Activated T-helper 9 cell treated with anti-CD3 and anti-CD28 coated beads, Interleukin-2, amount 50 U/mL, for 16 hours (primary cell): ENCODE measurements around the gene WDR33.

Experiments used
- DNase-seq: peaks from one replicate; pipeline ENCODE4 v3.0.0-alpha.2; 2020; ENCODE audit warnings: low read depth

WDR33 gene

DNA sequence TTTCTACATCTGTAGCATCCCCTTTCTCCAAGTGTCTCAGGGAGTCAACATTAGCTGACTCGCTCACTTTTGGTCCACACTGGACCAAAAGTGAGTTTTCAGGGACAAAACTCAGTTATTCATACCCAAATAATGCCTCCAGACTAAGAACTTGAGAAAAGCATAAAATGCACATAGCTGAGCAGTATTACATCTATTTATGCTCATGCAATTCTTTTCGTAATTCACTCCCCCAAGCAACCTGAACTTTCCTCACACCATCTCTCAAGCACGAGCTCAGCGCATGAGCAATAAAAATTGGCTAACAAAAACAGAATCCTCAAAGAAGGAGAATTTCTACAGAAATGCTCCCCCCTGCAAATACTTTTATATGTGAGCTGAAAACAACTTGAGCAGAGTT lies 92.7 kb downstream of the WDR33 start:
- no peak for DNase-seq

DNA sequence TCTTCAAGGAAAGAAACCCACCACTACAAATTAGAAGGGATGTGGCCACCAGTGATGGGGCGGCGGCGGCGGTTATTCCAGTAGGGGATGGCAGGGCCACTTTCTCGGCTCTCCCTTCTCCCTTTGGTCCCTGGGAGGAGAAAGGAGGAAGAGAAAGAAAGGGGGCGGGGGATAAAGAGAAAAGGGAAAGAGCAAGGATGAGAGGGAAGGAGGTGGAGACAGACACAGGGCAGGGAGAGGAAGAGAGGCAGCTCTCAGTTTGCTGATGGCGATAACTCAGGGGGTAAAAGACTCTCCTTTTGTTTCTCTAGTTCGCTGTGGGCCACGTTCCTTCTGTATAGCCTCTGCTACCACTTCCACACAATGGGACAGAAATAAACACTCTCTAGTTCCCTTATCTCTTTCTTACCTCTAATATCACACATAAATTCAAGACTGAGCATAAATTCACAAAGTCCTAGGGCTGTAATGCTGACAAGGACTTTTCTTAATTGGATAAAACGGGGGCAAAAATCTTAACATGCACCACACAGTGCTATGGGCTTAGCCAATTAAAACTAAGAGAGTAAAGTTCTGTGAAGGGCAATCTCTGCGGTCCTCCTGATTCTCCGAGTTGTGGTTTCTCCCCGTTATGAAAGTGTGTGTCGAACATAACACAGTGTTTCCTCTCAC lies 95.1 kb downstream of the WDR33 start:
- DNase-seq = no peak

DNA sequence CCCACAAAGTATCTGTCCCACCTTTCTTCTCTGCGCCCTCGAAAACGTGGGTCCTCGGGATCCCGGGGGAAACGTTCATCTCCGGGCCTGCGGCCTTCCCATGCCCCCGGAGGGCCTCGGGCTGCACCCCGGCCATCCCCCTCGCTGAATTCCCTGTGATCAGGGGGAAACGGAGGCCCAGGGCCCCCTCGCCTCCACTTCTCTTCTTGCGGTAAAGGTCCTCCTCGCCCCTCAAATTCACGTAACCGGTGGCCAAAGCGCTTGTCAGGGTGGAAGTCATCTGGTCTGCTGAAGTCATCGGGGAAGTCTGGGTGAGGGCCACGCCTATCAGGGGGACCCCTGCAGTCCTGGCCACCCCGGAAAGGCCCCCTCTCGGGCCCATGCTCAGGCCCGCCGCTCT lies 97.4 kb downstream of the WDR33 start:
- no peak for DNase-seq

DNA sequence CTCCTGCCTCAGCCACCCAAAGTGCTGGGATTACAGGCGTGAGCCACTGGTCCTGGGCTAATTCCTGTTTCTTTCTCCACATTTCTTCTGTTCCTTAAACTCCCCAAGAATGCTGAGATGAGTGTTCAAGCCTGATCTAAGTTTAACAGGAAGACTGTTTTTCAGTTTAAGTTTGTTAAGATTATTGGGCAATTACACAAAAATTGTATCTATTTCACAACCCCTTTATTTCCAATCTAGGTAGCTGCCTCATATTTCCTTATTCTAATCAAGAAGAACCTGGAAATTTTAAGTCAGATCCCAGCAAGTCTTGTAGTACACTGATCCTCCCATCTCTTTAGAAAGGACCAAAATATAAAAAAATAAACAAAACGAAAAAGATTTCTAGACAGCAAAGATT lies 98.0 kb downstream of the WDR33 start:
- no peak for DNase-seq

DNA sequence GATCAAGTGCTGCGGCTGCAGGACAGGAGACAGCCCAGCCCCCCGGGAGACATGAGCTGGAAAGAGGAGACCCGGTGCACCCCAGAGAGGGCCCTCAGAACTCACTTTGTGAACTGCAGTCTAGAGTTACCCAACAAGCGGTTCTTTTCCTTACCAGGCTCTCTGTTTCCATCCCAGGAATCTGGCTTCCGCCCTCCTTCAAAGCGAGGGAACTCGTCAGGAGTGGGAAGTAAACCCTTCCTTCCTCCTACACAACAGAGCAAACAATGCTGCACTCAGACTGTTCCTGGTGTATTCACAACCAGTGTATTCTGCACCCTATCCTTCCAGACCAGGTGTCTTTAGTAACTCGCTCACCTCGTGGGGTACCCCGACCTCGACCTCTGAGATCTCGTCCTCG lies 101.6 kb downstream of the WDR33 start:
- no peak for DNase-seq

DNA sequence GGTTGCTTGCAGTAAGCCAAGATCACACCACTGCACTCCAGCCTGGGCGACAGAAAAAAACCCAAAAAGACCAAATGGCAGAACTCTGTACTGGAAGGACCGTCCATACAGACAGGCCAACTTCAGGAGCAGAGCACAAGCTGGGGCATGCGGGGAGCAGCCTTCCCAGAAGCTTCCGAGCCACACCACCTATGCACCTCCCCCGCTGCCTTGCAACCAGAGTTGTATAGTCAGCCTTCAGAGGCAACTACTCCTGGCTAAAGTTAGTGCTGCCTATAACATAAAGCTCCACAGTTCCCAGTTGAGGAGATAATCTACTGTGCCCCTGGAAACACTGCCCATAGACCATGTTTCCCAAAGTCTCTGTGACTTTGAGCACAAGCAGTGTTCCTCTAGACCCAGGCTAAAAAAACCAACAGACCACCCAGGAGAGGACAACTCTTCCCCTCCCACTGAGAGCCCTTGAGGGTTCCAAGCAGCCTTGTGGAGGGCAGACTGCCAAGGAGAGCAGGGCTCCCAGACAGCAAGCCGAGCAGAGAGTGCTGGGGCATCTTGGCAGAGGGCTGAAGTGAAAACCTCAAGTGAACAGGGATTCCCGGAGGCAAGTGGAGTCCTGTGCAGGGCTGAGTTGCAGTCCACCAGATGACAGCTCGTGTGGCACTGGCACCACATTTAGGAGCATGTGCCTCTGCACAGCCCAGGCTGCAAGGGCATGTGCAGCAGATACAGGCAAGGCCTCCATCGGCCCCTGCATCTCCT lies 102.9 kb downstream of the WDR33 start:
- DNase-seq = no peak

DNA sequence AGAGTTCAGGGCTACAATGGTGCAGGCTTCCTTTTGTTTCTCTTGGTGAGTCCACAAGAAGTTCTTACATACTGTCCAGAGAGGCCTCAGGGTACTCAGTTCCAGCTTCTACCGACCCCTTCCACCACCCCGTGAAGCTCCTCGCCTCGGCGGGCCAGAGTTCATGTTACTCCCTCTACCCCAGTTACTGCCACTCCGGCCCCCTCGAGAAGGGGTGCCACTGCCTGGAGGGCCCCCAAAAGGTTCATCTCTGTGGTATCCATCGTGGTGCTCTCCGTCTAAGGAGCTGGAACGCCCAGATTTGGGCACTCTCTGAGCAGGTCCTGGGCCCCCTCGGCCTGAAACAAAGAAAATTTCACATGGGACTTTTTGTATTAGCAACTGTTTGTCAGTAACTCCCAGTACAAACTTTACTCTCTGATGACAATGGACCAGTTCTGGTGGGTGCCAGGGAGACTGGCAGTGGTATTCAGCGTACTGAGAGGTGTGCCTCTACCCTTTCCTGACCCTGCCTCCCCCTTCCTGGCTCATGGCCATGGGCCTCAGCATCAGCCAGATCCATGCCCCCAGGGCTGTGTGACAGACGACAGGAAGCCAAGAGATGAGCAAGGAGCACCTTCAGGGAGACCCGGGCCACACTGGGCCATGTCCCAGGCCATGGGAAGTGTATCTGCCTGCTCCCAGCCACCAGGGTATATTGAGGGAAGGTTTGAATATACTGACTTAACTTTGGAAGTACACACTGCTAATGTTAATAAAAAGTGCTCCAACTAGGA lies 104.6 kb downstream of the WDR33 start:
- DNase-seq = no peak

DNA sequence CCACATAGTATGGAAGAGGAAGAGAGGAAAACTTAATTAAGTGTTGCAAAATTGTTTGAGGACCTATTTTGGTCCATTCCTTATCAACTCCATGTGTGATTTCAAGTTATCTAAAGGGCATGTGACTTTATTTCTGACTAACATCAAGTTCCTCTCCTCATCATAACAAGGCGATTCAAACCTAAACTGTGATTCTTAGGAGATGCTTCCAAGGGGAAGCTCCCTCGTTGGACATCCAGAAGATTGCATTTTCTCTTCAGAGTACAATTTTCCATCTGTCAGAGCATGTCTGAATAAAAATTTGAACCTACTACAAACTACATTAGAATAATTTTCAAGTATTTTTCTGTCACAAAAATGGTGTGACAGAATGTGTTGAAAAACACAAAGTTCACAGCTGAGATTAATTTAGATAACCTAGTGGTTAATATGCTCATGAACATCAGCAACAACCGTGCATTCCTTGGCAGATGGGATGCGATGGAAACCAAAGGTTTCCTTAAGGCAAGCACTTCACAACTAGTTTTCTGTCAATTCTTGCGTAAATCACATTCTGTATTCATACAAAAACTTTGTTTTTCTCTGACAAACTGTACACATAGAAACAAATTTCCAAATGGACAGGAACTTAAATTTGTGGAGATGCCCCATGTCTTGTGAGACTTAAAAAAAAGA lies 105.4 kb downstream of the WDR33 start:
- no peak for DNase-seq

DNA sequence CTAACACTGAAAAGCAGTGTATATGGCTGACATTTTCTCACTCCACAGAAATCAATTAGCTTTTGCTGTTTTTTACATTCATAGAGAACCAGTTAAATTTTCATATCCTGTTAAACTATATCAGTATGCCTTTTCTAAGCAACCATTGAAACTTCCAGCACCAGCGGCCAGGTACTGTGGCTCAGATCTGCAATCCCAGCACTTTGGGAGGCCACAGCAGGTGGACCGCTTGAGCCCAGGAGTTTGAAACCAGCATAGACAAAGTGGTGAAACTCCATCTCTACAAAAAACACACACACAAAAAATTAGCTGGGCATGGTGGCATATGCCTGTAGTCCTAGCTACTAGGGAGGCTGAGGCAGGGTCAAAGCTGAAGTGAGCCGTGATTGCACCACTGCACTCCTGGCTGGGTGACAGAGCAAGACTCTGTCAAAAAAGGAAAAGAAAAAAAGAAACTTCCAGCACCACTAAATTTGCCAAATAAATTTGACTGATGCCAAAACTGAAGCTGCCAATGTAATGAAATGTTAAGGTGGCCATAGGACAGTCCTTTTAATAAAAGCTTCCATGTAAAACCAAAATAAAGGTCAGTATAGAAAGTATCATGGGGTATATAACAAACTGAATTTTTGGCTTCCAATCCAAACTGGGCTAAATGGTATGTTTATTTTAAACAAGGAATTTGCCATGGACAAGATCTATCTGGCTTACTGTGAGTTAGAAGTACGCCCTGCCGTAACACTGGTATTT lies 106.2 kb downstream of the WDR33 start:
- DNase-seq = no peak

DNA sequence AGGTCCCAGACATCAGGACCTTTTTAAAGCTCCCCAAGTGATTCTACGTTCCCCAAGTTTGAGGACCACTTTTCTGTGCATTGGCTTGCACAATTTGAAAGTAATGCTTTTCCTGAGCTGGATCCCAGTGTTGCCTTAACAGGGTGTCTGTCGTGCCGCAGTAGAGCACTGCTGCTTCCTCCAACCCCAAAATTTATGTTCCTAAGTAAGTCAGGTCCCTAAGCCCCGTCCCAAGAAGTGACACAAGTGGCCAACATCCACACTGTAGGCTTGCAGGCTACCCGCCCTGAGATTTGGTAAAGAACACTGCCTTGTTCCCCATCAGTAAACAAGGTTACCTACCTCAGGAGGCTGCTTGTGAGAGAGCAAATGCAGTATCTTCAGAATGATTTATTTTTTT lies 107.7 kb downstream of the WDR33 start:
- no peak for DNase-seq

DNA sequence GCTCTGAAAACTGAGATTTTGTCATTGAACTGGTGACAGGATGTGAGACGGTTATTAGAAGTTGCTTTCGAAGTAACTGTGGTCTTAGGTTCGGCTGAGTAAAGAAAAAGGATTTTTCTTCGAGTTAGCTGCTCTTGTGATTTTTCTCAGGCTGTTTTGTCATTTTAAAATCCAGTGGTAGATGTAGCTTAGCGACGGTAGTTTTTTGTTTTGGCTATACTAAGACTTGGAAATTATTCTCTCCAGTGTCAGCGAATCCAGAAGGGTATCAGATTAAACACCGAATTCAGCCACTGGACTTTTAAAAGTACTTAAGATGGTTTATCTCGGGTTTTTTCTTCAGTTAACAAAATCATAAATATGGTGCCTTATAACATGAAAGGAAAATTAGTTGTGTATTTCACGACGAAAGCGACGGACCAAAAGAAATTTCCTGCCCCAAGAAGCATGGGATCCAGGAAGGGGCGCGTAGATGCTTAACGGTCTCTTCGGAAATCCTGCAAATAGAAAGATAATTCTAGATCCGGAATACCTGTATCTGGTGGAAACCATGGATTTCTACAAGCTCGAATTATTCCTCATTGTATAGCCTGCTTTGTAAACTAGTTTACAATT lies 108.5 kb downstream of the WDR33 start:
- no peak for DNase-seq

DNA sequence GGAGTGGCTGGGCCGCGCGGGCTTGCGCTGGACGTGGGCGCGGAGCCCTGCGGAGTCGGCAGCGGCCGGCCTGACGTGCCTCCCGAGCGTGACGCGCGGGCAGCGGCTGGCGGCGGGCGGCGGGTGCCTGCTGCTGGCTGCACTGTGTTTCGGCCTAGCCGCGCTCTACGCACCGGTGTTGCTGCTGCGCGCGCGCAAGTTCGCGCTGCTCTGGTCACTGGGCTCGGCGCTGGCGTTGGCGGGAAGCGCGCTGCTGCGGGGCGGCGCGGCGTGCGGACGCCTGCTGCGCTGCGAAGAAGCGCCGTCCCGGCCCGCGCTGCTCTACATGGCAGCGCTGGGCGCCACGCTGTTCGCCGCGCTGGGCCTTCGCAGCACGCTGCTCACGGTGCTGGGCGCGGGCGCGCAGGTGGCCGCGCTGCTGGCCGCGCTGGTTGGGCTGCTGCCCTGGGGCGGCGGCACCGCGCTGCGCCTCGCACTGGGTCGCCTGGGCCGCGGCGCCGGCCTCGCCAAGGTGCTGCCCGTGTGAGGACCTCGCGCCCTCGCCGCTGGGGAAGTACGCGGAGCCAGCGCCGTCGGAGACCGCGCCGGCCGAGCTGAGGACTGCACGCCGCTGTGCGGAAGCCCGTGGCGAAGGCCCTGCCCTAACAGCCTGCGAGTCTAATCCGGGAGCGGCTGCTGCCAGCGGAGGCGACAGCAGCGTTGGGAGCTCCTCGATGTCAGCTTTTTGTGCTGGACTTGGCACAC lies 109.1 kb downstream of the WDR33 start:
- DNase-seq = peak; percentile 76

DNA sequence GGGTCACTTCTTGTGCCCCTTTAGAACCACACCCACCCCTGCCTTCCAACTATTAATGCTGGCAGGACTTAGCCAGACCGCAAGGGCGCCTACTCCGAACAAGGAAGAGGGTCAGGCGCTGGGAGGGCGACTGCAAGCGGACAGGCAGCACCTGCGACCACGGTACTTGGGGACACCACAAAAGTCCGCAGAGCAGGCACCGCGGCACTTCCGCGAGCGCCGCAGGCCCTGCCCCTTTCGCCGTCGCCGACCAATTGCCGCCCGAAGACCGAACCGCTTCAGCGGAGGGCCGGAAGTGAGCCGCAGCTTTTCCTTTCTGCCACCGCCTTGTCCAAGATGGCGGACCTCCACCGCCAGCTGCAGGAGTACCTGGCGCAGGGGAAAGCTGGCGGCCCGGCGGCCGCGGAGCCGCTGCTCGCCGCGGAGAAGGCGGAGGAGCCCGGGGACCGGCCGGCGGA lies 109.7 kb downstream of the WDR33 start, which contains the start of gene SFT2D3:
TSS of gene SFT2D3 (plus strand) at position 305 of the 458 bp plus-strand sequence. CDS start at position 337, 32 bp downstream.
- peak; percentile 83 for DNase-seq

DNA sequence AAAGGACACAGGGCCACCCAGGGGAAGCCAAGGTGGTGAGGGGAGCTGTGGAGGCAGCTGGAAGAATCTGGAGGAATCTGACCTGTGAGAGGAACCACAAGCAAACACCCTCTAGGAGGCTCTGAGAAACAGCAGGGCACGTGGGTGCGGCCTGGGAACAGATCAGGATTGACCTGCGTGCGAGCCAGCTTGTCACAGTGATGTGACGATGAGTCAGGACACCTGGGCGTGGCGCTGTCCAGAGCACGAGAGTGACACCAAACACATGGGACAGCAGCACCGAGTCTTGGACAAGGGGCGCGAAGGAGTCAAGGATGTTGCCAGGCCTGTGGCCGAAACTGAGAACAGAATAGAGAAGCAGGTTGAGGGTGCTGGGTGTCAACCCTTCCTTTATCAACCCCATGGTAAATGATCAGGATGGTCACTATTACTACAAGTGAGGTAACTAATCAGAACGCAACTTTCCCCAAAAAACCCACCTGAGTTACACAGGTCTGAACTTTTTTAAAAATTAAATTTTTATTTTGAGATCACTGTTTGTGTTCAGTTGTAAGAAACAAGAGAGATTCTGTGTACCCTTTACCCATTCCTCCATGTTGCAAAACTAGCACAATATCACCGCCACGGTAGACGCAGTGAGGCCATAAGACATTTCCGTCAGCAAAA lies 110.3 kb downstream of the WDR33 start:
- DNase-seq = no peak

DNA sequence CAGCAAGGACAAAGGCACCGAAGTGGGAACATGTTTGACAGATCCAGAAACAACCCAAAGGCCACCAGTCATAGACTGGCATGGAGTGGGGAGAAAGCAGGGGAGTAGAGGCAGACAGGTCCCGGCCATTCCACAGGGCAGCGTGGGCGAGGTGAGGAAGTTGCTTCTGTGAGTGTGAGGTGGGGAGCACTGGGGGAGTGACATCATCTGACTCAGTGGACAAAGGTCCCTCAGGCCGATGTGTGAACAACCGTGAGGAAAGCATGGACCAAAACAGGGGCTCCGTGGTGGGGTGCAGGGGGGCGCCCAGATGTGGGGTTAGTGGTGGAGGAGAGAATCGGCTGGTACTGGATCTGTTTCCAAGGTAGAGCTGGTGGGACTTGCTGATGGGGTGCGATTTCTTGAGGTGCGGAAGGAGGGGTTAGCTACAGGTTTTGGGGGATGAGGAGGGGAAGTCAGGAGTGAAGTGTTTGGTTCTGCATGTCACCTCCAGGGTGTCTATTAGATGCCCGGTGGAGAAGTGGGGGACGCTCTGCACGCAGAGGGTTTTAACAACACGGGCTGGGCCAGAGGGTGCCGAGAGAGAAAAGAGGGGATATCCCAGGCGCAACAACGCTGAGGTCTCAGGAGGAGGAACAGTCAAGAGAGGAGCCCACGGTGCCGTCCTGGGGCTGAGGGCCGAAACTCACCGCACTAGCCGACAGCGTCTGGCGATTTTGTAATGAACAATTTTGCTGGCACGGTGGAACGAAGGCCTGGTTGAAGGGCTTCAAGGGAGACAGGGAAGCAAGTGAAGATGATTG lies 112.2 kb downstream of the WDR33 start:
- DNase-seq = no peak

DNA sequence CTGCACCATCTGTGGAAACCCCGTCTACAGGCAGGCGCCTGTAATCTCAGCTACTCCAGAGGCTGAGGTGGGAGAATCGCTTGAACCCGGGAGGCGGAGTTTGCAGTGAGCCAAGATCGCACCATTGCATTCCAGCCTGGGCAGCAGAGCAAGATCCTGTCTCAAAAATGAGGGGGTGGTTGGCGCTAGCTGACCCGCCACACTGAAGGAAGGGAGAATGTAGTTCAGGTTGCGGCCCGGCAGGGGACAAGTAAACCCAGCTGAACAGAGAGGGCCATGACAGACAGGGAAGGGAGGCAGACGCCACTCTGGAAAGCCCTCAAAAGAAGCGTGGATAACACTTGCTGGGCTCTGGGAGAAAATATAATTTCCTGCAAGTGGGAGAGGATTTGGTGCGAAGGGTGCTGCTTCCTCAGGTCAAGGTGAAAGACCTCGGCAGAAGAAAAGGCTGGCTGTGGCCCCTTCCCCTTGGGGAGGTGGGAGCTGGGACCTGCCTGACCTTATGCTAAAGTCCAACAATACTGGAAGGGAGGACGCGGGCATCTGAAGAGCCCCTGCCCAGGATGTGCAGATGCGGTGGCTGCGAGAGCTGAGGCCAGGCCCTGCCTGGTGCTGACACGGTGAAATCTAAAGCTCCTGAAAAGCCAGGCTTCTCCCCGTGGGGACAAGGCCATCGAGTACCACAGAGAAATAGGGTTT lies 113.3 kb downstream of the WDR33 start:
- DNase-seq = no peak

DNA sequence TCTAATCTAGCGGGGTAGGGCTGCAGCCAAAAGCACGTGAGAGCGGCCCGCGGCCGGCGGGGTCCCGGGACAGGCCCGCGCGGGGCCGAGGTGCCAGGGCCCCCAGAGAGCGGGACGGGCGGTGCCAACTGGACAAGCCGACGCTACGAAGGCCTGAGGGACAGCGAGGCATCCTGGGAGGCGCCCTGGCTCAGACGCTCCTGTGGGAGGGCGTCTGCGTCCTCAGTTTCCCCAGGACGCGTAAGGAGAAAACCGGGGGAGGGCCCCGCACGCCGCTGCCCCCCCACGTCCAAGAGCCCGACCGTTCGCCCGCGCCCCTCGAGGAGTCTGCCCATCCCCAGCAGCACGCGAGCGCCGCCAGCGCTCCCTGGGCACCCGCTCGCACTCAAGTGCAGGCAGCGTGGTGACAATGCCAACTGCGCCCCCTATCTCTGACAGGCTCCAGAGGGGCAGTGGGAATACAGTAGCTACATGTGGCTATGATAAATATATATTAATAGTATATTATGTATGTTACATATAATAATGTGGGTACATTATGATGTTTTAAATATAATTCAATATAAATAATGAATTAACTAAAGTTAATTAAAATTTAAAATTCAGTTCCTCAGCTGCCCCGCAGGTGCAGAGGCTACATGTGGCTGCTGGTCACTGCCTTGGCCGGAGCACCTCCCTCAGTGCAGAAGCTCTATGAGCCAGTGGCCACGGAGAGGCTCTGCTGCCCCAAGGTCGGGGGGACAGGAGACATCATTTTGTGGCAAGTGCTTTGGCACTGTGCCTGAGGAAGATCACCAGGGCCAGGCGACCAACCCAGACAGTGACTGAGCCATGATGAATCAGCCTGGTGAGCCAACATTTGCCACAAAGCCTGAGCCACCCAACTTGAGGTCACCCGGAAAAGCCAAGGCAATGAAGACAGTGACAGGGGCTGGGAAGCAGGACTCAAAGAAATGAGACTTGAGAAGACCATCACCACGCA lies 115.2 kb downstream of the WDR33 start:
- no peak for DNase-seq
